ENCODE data around the gene ACOT8.
"Not testable (repeated sequence)": the region's sequence is repeated elsewhere in the genome, so short reads cannot be mapped to it uniquely, and the experiment has no call there.

The ACOT8 gene

GRCh38 chr20:45878076-45878761, 21.0 kb upstream of the ACOT8 start:
- H3K27me3 ChIP-seq (ENCODE audit: insufficient read depth, poor library complexity, severe bottlenecking) = no peaks in the 10 kb centered on the region
- no peak for DNase-seq (ENCODE audit: low read depth in 1 of 2, low spot score in 1 of 2)
- TF ChIP-seq REST (IDR thresholded peaks at IDR 0.05; ENCODE audit: insufficient replicate concordance, low read depth) = no peak
- no peak for TF ChIP-seq GABPA (IDR thresholded peaks at IDR 0.05; ENCODE audit: low read depth)
- no peak for TF ChIP-seq POLR2AphosphoS5 (IDR thresholded peaks at IDR 0.05; ENCODE audit: low read depth)
- no peak for TF ChIP-seq SPI1 (IDR thresholded peaks at IDR 0.05; ENCODE audit: borderline replicate concordance, low read depth)
- no peak for TF ChIP-seq CTCF (IDR thresholded peaks at IDR 0.05; ENCODE audit: insufficient read depth, low read length)
- H3K27ac ChIP-seq (replicated peaks) = no peak overlapping the region
- H3K4me3 ChIP-seq (replicated peaks; ENCODE audit: insufficient read depth, low read length) = no peak overlapping the region

GRCh38 chr20:45874576-45874975, 17.4 kb upstream of the ACOT8 start:
- H3K27ac ChIP-seq (replicated peaks) = no peak overlapping the region
- DNase-seq (ENCODE audit: low read depth in 1 of 2, low spot score in 1 of 2) = no peak
- H3K27me3 ChIP-seq (ENCODE audit: insufficient read depth, poor library complexity, severe bottlenecking) = no peaks in the 10 kb centered on the region
- H3K4me3 ChIP-seq (replicated peaks; ENCODE audit: insufficient read depth, low read length) = no peak overlapping the region
- TF ChIP-seq POLR2AphosphoS5 (IDR thresholded peaks at IDR 0.05; ENCODE audit: low read depth) = no peak
- TF ChIP-seq SPI1 (IDR thresholded peaks at IDR 0.05; ENCODE audit: borderline replicate concordance, low read depth) = no peak
- TF ChIP-seq CTCF (IDR thresholded peaks at IDR 0.05; ENCODE audit: insufficient read depth, low read length) = no peak
- no peak for TF ChIP-seq REST (IDR thresholded peaks at IDR 0.05; ENCODE audit: insufficient replicate concordance, low read depth)
- TF ChIP-seq GABPA (IDR thresholded peaks at IDR 0.05; ENCODE audit: low read depth) = no peak

GRCh38 chr20:45874104-45874481, 16.9 kb upstream of the ACOT8 start:
- not testable (repeated sequence) for DNase-seq (ENCODE audit: low read depth in 1 of 2, low spot score in 1 of 2); H3K27ac ChIP-seq (replicated peaks); H3K4me3 ChIP-seq (replicated peaks; ENCODE audit: insufficient read depth, low read length); H3K27me3 ChIP-seq (ENCODE audit: insufficient read depth, poor library complexity, severe bottlenecking)

- no peak for DNase-seq (ENCODE audit: low read depth in 1 of 2, low spot score in 1 of 2)
- TF ChIP-seq CTCF (IDR thresholded peaks at IDR 0.05; ENCODE audit: insufficient read depth, low read length) (no peak), GABPA (IDR thresholded peaks at IDR 0.05; ENCODE audit: low read depth) (no peak), REST (IDR thresholded peaks at IDR 0.05; ENCODE audit: insufficient replicate concordance, low read depth) (no peak), POLR2AphosphoS5 (IDR thresholded peaks at IDR 0.05; ENCODE audit: low read depth) (no peak), SPI1 (IDR thresholded peaks at IDR 0.05; ENCODE audit: borderline replicate concordance, low read depth) (no peak)
- no peak overlapping the region for H3K4me3 ChIP-seq (replicated peaks; ENCODE audit: insufficient read depth, low read length)
- H3K27me3 ChIP-seq (ENCODE audit: insufficient read depth, poor library complexity, severe bottlenecking) = no peaks in the 10 kb centered on the region
- H3K27ac ChIP-seq (replicated peaks) = no peak overlapping the region
These were observed 16.4 kb upstream of the ACOT8 start for GRCh38 chr20:45873409-45874103.

Measured in HL-60 (cell line).